Ovary (tissue), 9 donors: Measurements from ENCODE around the gene SLC4A2. TPM values are rescaled to one million over a fixed set of nuclear protein-coding genes. Genes with fewer than 3 reads are reported as not detected.

Experiments
- DNase-seq, 5 donors: peaks; one replicate each; pipeline ENCODE4 v3.0.0-alpha.2; 2019 to 2020
- H3K27ac ChIP-seq, 2 donors: fragments of 200-600 bp; one replicate each; pipeline versions ENCODE4 v1.5.1 to v1.8.0; 2019 to 2022
- H3K27me3 ChIP-seq: fragments of 200-600 bp; one replicate; pipeline ENCODE4 v1.8.0; 2022
- H3K36me3 ChIP-seq: fragments of 200-600 bp; sonication (generic); one replicate; pipeline ENCODE4 v1.5.1; 2019
- H3K4me1 ChIP-seq: one replicate; pipeline ENCODE4 v1.8.1; 2013; ENCODE audit warnings: mild to moderate bottlenecking, moderate library complexity; ENCODE audit not compliant: insufficient read depth
- H3K4me3 ChIP-seq: fragments of 200-600 bp; sonication (generic); one replicate; pipeline ENCODE4 v1.5.1; 2017
- H3K9me3 ChIP-seq, 2 donors: fragments of 200-600 bp in 1 of 2; sonication (generic) in 1 of 2; one replicate each; pipeline versions ENCODE4 v1.5.1 to v1.8.1; 2013 to 2019; ENCODE audit warnings: mild to moderate bottlenecking in 1 of 2, moderate library complexity in 1 of 2
- EP300 ChIP-seq: sonication (generic); formaldehyde crosslinking; IDR thresholded peaks from one replicate; pipeline ENCODE4 v1.6.1; 2017; ENCODE audit warnings: antibody characterized with exemption
- POLR2A ChIP-seq: fragments of 450-650 bp; IDR thresholded peaks from one replicate; pipeline ENCODE4 v1.6.1; 2017; ENCODE audit warnings: antibody characterized with exemption, mild to moderate bottlenecking, moderate library complexity
- WGBS, 3 donors: extraction: QIAGEN DNeasy Blood & Tissue Kit in 1 of 3; methylation state at CpG; one replicate each; pipeline versions ENCODE4 v1.1.5 to v1.1.7; 2013 to 2017; 5-methylcytosine and 5-hydroxymethylcytosine counted together
- intact Hi-C, 4 donors: fragments of 100-400 bp; cut with DNase I; formaldehyde crosslinking; loops; one replicate each; pipeline versions ENCODE4 v1.11.0 to v1.15.1; 2022 to 2023
- polyA plus RNA-seq, 2 donors: library from polyadenylated mRNA; stranded (reverse); fragments of 200-250 nt in 1 of 2; fragments of 350-450 nt in 1 of 2; fragmentation: Illumina TruSeq in 1 of 2; extraction: RNeasy Lipid Tissue Mini Kit (QIAGEN cat#74804) in 1 of 2; gene quantifications; one replicate each; pipeline ENCODE4 v1.2.3, GENCODE V29; 2013 to 2014
- total RNA-seq, 7 donors: library from RNA; depleted of rRNA in 2 of 7; stranded (reverse); fragments of >200 nt in 2 of 7; fragmentation: NEBNext Ultra II Directional in 3 of 7; extraction: Animal tissue kit (Norgen Biotek cat#: 25700) in 3 of 7; gene quantifications; one replicate each; pipeline versions ENCODE4 v1.1.0 to v1.2.4, GENCODE V29; 2016 to 2023
- TF ChIP-seq, protein P1 (sequence below), 3 donors: fragments of 450-650 bp in 2 of 3; fragments of 200-600 bp in 1 of 3; IDR thresholded peaks; one replicate each; pipeline versions ENCODE4 v1.5.1 to v1.8.0; 2016 to 2022; ENCODE audit warnings: antibody characterized with exemption in 3 of 3, mild to moderate bottlenecking in 1 of 3
- donor health status: DM: no; HTN: no; CAD: no; lungs with moderate emphysema.
- donor health status: DM: no; HTN: no; CAD: no.
- donor health status: Bipolar disorder and iron deficiency.
- donor health status: DM: yes; HTN: yes; CAD: no.
- donor health status: DM: no; HTN: no; CAD: no.
- donor health status: DM: yes; HTN: yes; CAD: no.

SLC4A2 gene
- total and polyA plus RNA-seq, 9 donors = 10.5 to 127 (median 94.3) TPM

DNA sequence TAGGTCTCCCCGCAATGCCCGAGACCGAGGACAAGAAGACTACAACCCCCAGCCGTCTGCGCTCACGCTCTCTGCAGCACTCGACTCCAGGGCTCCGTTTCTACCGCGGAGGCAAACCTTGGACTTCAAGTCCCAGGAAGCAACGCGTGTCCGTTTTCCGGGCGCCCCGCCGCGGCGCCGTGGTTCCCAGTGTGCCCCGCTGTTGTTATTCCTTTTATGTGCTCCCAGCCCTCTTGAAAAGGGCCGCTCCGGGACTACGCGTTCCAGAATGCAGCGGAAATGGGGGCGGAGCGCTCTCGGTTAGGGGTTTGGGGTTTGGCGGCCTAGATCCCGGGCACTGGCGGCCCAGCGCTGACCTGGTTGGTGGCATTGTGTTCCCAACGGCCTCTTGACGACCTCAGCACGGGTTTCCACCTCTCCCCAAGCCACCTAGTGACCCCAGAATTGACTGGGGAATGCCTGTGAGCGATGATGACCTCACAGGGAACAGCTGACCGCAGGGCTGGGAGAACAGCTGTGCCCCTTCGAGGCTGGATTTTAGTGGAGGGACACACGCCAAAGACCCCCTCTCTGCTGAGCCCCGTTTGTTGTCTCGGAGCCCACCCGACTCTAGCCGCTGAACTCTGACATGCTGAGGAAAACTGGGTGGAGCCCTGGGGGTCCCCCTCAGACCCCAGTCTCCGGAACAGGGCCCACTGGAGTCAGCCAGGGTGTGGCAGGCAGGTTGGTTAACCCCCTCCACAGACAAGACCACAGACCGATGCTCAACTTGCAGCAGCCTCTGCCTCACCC lies 1.2 kb upstream of the SLC4A2 start:
- H3K9me3 ChIP-seq = no peaks in the 10 kb centered on the region
- H3K27me3 ChIP-seq = no peaks in the 10 kb centered on the region
- peaks cover 24% of the 10 kb centered on the region for H3K4me1 ChIP-seq
- 0 to 1% (median 0%) methylated on average over 41 to 46 of the region's 46 CpGs for WGBS, 3 donors
- H3K4me3 ChIP-seq = peak overlapping the region; percentile 81
- TF ChIP-seq POLR2A = peak; percentile 71
- no peak for TF ChIP-seq EP300
- DNase-seq = peak; percentile 97 to 99 (median 97)
- intact Hi-C loops = no loop called here
- no peaks in the 10 kb centered on the region for H3K36me3 ChIP-seq
- peak overlapping the region; percentile 87 to 97 for H3K27ac ChIP-seq

DNA sequence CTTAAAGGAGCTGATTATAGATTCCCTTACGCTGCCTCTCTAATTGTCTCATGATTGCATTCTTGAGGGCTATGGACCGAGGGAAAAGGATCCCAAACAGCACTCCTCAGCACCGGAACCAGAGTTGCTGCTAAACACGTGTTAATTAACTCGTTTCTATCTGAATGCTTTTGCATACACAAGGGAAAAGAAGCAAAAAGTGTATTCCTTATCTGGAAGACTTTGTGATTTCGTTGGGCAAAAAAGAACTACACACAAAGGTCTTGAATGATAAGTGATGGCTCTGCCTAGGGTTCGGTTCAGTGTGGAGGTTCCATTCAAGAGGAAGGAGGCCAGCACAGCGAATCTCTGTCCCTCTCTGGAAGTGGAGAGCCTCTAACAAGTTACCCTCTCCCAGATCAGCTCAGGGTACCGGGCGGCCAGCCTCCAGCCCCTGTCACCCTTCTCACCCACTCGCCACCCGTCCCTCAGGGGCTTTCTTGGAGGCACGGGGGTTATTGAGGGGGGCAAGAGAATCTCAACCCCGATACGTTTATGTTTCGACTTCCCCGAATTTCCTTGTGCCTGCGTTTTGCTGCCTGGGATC lies 515 bp upstream of the SLC4A2 start:
- WGBS, 3 donors = 3 to 6% (median 4%) methylated on average over 18 of the region's 18 CpGs
- TF ChIP-seq EP300 = no peak
- TF ChIP-seq, protein P1, sequence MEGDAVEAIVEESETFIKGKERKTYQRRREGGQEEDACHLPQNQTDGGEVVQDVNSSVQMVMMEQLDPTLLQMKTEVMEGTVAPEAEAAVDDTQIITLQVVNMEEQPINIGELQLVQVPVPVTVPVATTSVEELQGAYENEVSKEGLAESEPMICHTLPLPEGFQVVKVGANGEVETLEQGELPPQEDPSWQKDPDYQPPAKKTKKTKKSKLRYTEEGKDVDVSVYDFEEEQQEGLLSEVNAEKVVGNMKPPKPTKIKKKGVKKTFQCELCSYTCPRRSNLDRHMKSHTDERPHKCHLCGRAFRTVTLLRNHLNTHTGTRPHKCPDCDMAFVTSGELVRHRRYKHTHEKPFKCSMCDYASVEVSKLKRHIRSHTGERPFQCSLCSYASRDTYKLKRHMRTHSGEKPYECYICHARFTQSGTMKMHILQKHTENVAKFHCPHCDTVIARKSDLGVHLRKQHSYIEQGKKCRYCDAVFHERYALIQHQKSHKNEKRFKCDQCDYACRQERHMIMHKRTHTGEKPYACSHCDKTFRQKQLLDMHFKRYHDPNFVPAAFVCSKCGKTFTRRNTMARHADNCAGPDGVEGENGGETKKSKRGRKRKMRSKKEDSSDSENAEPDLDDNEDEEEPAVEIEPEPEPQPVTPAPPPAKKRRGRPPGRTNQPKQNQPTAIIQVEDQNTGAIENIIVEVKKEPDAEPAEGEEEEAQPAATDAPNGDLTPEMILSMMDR (IDR thresholded peaks at IDR 0.05) = no peak
- TF ChIP-seq POLR2A = no peak
- intact Hi-C loops = no loop called here
- Histone ChIP-seq H3K9me3 (no peaks in the 10 kb centered on the region), H3K27me3 (no peaks in the 10 kb centered on the region), H3K4me3 (peak overlapping the region; percentile 81), H3K27ac (peak overlapping the region; percentile 88 to 97), H3K4me1 (peaks cover 25% of the 10 kb centered on the region), H3K36me3 (no peaks in the 10 kb centered on the region)
- no peak for DNase-seq

DNA sequence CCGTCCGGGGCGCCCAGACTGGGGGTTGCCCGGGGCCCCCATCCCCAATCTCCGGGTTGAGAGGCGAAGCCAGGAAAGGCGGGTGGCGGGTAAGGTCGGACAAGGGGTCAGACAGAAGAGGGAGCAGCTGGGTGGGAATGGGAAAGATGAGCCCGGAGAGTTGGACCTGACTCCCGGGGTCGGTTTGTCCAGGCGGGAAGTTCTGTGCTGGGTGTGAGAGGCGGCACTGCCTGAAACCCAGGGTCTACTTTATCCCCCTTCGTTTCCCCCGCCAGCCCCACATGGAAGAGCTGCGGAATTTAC lies 675 bp downstream of the SLC4A2 start:
- DNase-seq = no peak
- Histone ChIP-seq H3K4me1 (peaks cover 25% of the 10 kb centered on the region), H3K36me3 (no peaks in the 10 kb centered on the region), H3K27me3 (no peaks in the 10 kb centered on the region), H3K9me3 (no peaks in the 10 kb centered on the region), H3K27ac (peak overlapping the region; percentile 88 to 97), H3K4me3 (peak overlapping the region; percentile 81)
- intact Hi-C loops = loop anchor here in 1 of 4 donors (2.0 kb wide), 1 partner anchor 23 kb away; the partner anchor contains the start of gene TMUB1
- WGBS, 3 donors = 0 to 1% (median 1%) methylated on average over 14 to 17 of the region's 17 CpGs
- TF ChIP-seq, protein P1 (IDR thresholded peaks at IDR 0.05) = no peak
- no peak for TF ChIP-seq POLR2A
- no peak for TF ChIP-seq EP300

DNA sequence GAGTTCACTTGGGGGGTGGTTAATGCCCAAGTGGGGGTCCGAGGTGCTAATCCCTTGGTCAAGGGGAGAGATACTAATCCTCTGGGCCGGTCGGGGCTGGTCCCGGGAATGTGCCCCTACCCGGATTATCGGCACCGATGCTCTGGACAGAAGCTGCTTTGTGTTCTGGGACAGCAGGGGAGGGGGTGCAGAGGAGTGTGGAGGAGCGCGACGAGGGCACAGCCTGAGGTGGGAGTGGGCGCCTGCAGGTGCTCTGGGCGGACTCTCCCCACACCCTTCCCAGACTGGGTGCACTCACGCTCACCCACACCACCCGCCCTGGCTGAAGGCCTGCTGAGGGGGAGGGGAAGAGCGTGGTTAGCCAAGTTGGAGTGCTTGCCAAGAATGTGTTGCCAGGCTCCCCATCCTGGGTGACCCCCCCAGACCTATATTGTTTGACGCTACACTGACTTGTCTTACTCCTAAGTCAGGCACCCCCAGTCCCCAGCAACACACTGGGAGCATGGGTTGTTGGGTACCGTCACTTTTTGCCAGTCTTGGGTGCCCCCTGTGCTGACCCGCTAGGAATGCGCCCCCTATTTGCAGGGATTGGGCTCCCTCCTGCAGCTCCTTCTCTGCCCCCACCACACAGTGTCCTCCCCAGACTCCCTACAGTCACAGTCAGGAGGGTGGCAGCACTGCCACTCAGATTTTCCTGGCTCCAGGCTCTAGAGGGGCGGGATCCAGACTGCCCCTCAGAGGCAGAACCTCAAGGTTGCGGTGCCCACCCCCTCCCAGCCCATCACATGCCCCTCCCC lies 1.2 kb downstream of the SLC4A2 start:
- no peak for TF ChIP-seq EP300
- TF ChIP-seq POLR2A = no peak
- TF ChIP-seq, protein P1 (IDR thresholded peaks at IDR 0.05) = no peak
- H3K27me3 ChIP-seq = no peaks in the 10 kb centered on the region
- WGBS, 3 donors = 6 to 9% (median 9%) methylated on average over 19 to 21 of the region's 21 CpGs
- H3K27ac ChIP-seq = peak overlapping the region in 1 of 2 donors; percentile 97
- no peaks in the 10 kb centered on the region for H3K9me3 ChIP-seq
- peak; percentile 45 to 74 (median 66) for DNase-seq
- peak overlapping the region; percentile 81 for H3K4me3 ChIP-seq
- intact Hi-C loops = loop anchor here in 1 of 4 donors (2.0 kb wide), 1 partner anchor 22 kb away; the partner anchor contains the start of gene TMUB1
- H3K4me1 ChIP-seq = peaks cover 25% of the 10 kb centered on the region
- no peaks in the 10 kb centered on the region for H3K36me3 ChIP-seq
